SU-DHL-6 (cell line): Measurements from ENCODE around the gene CWC27.

Source experiments
- H2AFZ ChIP-seq: fragments of 200-600 bp; sonication (generic); 2 replicates; pipeline ENCODE4 v1.6.1; 2014; ENCODE audit warnings: low read depth, mild to moderate bottlenecking, moderate library complexity, mixed read lengths, antibody characterized with exemption, low read length; ENCODE audit not compliant: severe bottlenecking
- H3F3A ChIP-seq: fragments of 200-600 bp; shearing (Covaris generic); 2 replicates; pipeline ENCODE4 v1.6.0; 2016; ENCODE audit warnings: antibody characterized with exemption, mild to moderate bottlenecking; ENCODE audit not compliant: insufficient read depth
- H3K27ac ChIP-seq: fragments of 200-600 bp; sonication (generic); 2 replicates; pipeline ENCODE4 v1.5.1; 2016; ENCODE audit warnings: low read depth, mild to moderate bottlenecking, low read length, moderate library complexity, mixed read lengths
- H3K27me3 ChIP-seq: fragments of 200-600 bp; sonication (generic), shearing (Covaris generic); 2 replicates; pipeline ENCODE4 v1.6.0; 2014; ENCODE audit warnings: mild to moderate bottlenecking, low read length
- H3K36me3 ChIP-seq: fragments of 200-600 bp; sonication (generic); 2 replicates; pipeline ENCODE4 v1.6.1; 2014; ENCODE audit warnings: mild to moderate bottlenecking, low read length, mixed read lengths
- H3K4me2 ChIP-seq: fragments of 300-600, 200-600 bp; shearing (Covaris generic), sonication (generic); 2 replicates; pipeline ENCODE4 v1.6.0; 2014; ENCODE audit warnings: low read length, low read depth, mild to moderate bottlenecking; ENCODE audit not compliant: poor library complexity, severe bottlenecking
- H3K4me3 ChIP-seq: fragments of 200-600 bp; sonication (generic); 2 replicates; pipeline ENCODE4 v1.5.1; 2014; ENCODE audit warnings: antibody characterized with exemption, low read length, mild to moderate bottlenecking, mixed read lengths; ENCODE audit not compliant: insufficient read depth, poor library complexity, severe bottlenecking
- H3K79me2 ChIP-seq: fragments of 200-600 bp; sonication (generic); 2 replicates; pipeline ENCODE4 v1.6.1; 2014; ENCODE audit warnings: mild to moderate bottlenecking, low read length, moderate library complexity; ENCODE audit not compliant: insufficient read depth
- H3K9ac ChIP-seq: fragments of 200-600 bp; sonication (generic); 2 replicates; pipeline ENCODE4 v1.7.0; 2014; ENCODE audit warnings: mild to moderate bottlenecking, low read length
- H3K9me2 ChIP-seq: fragments of 200-600 bp; sonication (generic); replicated peaks from 2 replicates; pipeline ENCODE4 v1.6.1; 2014; ENCODE audit warnings: low read length; ENCODE audit not compliant: insufficient read depth
- H3K9me3 ChIP-seq: fragments of 200-600 bp; sonication (generic); 2 replicates; pipeline ENCODE4 v1.6.1; 2014; ENCODE audit warnings: low read length, mixed read lengths; ENCODE audit not compliant: insufficient read depth
- H4K20me1 ChIP-seq: fragments of 200-600 bp; sonication (generic); 2 replicates; pipeline ENCODE4 v1.6.1; 2014; ENCODE audit warnings: low read depth, mild to moderate bottlenecking, antibody characterized with exemption, low read length, moderate library complexity, mixed read lengths
- CTCF ChIP-seq: fragments of 200-600 bp; sonication (generic); IDR thresholded peaks from one replicate; pipeline ENCODE4 v1.5.1; 2017; ENCODE audit warnings: antibody characterized with exemption, mild to moderate bottlenecking, low read length, moderate library complexity; ENCODE audit not compliant: insufficient read depth, poor library complexity, severe bottlenecking
- EZH2phosphoT487 ChIP-seq: fragments of 200-600 bp; sonication (generic), shearing (Covaris generic); conservative IDR thresholded peaks from 2 replicates; pipeline ENCODE4 v1.6.1; 2018; ENCODE audit warnings: mild to moderate bottlenecking, antibody characterized with exemption, low read length, moderate library complexity, mixed read lengths

CWC27 gene

GRCh38 chr5:65030056-65030455, 261.3 kb downstream of the CWC27 start:
- no peaks in the 10 kb centered on the region for H4K20me1 ChIP-seq
- no peak overlapping the region for H3K4me2 ChIP-seq
- H3K4me3 ChIP-seq: no peak overlapping the region
- no peak overlapping the region for H3K27ac ChIP-seq
- H3K9ac ChIP-seq: no peak overlapping the region
- no peaks in the 10 kb centered on the region for H3K9me2 ChIP-seq
- no peaks in the 10 kb centered on the region for H3K79me2 ChIP-seq
- no peaks in the 10 kb centered on the region for H3F3A ChIP-seq
- no peaks in the 10 kb centered on the region for H3K9me3 ChIP-seq
- no peak overlapping the region for H2AFZ ChIP-seq
- no peaks in the 10 kb centered on the region for H3K36me3 ChIP-seq
- no peak for TF ChIP-seq EZH2phosphoT487
- no peak for TF ChIP-seq CTCF
- no peaks in the 10 kb centered on the region for H3K27me3 ChIP-seq

- H3K9ac ChIP-seq: no peak overlapping the region
- TF ChIP-seq CTCF (no peak), EZH2phosphoT487 (no peak)
Observed at GRCh38 chr5:65032250-65032649, 263.5 kb downstream of the CWC27 start.

DNA sequence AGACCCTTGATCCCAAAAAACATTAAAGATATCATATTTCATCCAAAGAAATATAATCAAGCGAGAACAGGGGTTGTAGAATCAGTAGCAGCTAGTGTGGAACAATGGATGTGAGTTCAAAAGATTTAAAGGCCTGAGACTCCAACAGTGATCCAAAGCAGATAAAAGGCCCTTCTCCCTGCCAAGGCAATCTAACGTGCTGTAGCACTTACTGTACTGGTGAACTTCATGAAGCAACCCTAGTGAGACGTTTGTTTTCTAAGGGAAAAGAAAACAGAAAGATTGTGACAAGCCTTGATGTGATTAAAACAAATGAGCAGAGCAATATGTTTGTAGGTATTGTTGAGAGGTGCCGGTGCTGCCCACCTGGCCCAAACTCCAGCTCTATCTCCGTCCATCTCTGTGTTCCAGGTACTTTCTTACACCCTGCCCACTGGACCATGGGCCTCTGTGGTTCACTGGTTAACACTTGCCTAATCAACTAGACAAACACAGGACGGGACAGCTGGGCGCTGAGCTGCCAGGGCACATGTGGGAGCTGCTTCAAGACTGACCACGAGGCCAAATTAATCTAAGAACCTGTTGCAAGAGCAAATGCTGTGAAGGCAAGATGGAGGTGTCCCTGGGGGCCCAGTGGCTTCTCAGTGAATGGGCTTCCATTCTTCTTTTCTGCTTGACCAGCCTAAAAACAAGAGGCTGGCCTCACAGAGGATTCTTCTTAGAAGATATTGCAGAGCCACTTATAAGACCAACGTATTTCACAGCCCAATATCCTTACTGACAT, 265.5 kb downstream of the CWC27 start:
- Histone ChIP-seq H3K9me3 (no peaks in the 10 kb centered on the region), H4K20me1 (no peaks in the 10 kb centered on the region), H3K4me3 (no peak overlapping the region), H3K9me2 (no peaks in the 10 kb centered on the region), H2AFZ (no peak overlapping the region), H3F3A (no peaks in the 10 kb centered on the region), H3K4me2 (no peak overlapping the region), H3K27me3 (no peaks in the 10 kb centered on the region), H3K9ac (no peak overlapping the region), H3K27ac (no peak overlapping the region), H3K79me2 (no peaks in the 10 kb centered on the region), H3K36me3 (no peaks in the 10 kb centered on the region)
- TF ChIP-seq CTCF (no peak), EZH2phosphoT487 (no peak)

More at GRCh38 chr5:65032250-65032649, 263.5 kb downstream of the CWC27 start:
- no peaks in the 10 kb centered on the region for H3K27me3 ChIP-seq
- H4K20me1 ChIP-seq: no peaks in the 10 kb centered on the region
- no peaks in the 10 kb centered on the region for H3F3A ChIP-seq
- no peaks in the 10 kb centered on the region for H3K9me2 ChIP-seq
- no peak overlapping the region for H3K4me2 ChIP-seq
- H3K4me3 ChIP-seq: no peak overlapping the region
- H2AFZ ChIP-seq: no peak overlapping the region
- H3K27ac ChIP-seq: no peak overlapping the region
- no peaks in the 10 kb centered on the region for H3K79me2 ChIP-seq
- H3K9me3 ChIP-seq: no peaks in the 10 kb centered on the region
- no peaks in the 10 kb centered on the region for H3K36me3 ChIP-seq
